DND-41 (cell line): ENCODE results near the gene MND1.

ENCODE experiments used
- ATAC-seq: fragments of 200-7000 bp; cut with Tn5 transposase; 3 replicates; pipeline ENCODE4 v1.9.1; 2021; ENCODE audit warnings: low read depth; ENCODE audit not compliant: insufficient read depth
- DNase-seq: peaks from one replicate; pipeline ENCODE4 v3.0.0-alpha.2; 2020
- H2AFZ ChIP-seq: 2 replicates; pipeline ENCODE4 v1.6.0; 2012; ENCODE audit warnings: low read depth, low read length
- H3K27ac ChIP-seq: 2 replicates; pipeline ENCODE4 v1.5.1; 2012; ENCODE audit warnings: low read length, inconsistent platforms
- H3K27me3 ChIP-seq: fragments of 200-600 bp; sonication (generic); 2 replicates; pipeline ENCODE4 v1.6.0; 2012; ENCODE audit warnings: low read length, mild to moderate bottlenecking, inconsistent platforms; ENCODE audit not compliant: insufficient read depth, poor library complexity
- H3K36me3 ChIP-seq: 2 replicates; pipeline ENCODE4 v1.5.1; 2012; ENCODE audit warnings: low read length, inconsistent platforms; ENCODE audit not compliant: insufficient read depth
- H3K4me1 ChIP-seq: 2 replicates; pipeline ENCODE4 v1.5.1; 2012; ENCODE audit warnings: mild to moderate bottlenecking, low read length; ENCODE audit not compliant: insufficient read depth
- H3K4me2 ChIP-seq: 2 replicates; pipeline ENCODE4 v1.6.0; 2012; ENCODE audit warnings: mild to moderate bottlenecking, moderate library complexity, low read length, inconsistent platforms; ENCODE audit not compliant: insufficient read depth
- H3K4me3 ChIP-seq, 2 experiments: fragments of 200-600 bp in 1 of 2; shearing (Covaris generic) in 1 of 2; 2 replicates each; pipeline ENCODE4 v1.5.1; 2012 to 2016; ENCODE audit warnings: inconsistent platforms in 2 of 2, low read length in 2 of 2, mild to moderate bottlenecking in 2 of 2, low read depth in 1 of 2, moderate library complexity in 1 of 2
- H3K79me2 ChIP-seq: 2 replicates; pipeline ENCODE4 v1.6.0; 2012; ENCODE audit warnings: low read length, inconsistent platforms; ENCODE audit not compliant: insufficient read depth
- H3K9ac ChIP-seq: 2 replicates; pipeline ENCODE4 v1.6.0; 2012; ENCODE audit warnings: low read depth, mild to moderate bottlenecking, inconsistent platforms, low read length, moderate library complexity
- H3K9me3 ChIP-seq: 2 replicates; pipeline ENCODE4 v1.5.1; 2012; ENCODE audit warnings: low read length, moderate library complexity, mild to moderate bottlenecking, inconsistent platforms; ENCODE audit not compliant: insufficient read depth, severe bottlenecking
- H4K20me1 ChIP-seq: 2 replicates; pipeline ENCODE4 v1.6.0; 2012; ENCODE audit warnings: low read length; ENCODE audit not compliant: insufficient read depth
- EZH2 ChIP-seq: IDR thresholded peaks from 3 replicates; pipeline ENCODE4 v1.6.1; 2012; ENCODE audit warnings: borderline replicate concordance, low read depth, mild to moderate bottlenecking, moderate library complexity, low read length, inconsistent platforms; ENCODE audit not compliant: severe bottlenecking
- TF ChIP-seq, protein P1 (sequence below): IDR thresholded peaks from 2 replicates; pipeline ENCODE4 v1.5.1; 2012; ENCODE audit warnings: borderline replicate concordance, low read length, moderate library complexity, mild to moderate bottlenecking; ENCODE audit not compliant: poor library complexity, severe bottlenecking; ENCODE audit errors: extremely low read depth

Gene MND1

DNA sequence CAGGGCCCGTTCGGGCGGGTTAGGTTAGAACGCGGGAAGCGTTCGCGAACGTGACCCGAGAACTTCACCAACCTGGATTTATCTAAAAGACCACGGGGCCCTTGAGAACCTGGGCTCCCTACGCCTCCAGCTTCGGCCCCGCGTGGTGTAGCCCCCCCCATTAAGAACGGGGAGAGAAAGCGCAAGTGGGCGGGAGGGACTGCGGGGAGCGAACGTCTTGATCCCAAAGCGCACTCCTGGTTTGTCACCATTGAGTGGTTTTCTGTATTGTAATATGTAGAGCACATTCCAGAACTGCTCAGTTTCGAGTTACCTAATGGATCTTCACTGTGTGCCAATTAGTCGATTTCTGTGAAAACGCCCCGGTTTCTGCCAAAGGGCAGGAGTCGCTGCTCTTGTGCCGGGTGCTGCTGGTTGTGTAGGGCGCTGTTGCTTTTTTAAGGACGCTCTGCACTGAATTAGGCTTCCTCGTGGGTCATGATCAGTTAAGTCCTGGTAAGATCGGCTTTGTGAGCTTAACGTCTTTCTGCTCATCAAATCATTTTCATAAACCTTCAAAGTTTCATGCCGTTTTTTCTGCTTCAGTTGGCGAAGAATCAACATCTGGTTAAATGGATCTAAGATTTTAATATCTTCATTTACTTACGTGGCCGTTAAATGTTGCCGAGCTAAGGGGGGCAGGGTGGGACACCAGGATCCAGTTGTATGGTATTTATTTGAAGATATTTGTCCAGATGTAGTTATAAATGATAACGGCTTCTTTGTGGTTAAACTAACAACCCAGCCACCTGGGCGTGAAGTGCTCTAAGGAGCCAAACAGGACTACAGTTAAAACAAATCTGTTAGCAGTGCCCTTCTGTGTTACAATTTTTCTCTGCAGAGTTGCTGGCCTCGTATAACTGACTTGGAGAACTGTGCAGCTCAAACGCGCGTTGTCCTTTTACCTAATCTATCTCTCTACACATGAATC, 809 bp downstream of the MND1 start:
- peaks cover 10% of the 10 kb centered on the region for H3K36me3 ChIP-seq
- H2AFZ ChIP-seq: peak overlapping the region; percentile 24
- peak overlapping the region; percentile 99 for H3K9ac ChIP-seq
- H3K27me3 ChIP-seq: no peaks in the 10 kb centered on the region
- no peaks in the 10 kb centered on the region for H3K9me3 ChIP-seq
- TF ChIP-seq, protein P1, sequence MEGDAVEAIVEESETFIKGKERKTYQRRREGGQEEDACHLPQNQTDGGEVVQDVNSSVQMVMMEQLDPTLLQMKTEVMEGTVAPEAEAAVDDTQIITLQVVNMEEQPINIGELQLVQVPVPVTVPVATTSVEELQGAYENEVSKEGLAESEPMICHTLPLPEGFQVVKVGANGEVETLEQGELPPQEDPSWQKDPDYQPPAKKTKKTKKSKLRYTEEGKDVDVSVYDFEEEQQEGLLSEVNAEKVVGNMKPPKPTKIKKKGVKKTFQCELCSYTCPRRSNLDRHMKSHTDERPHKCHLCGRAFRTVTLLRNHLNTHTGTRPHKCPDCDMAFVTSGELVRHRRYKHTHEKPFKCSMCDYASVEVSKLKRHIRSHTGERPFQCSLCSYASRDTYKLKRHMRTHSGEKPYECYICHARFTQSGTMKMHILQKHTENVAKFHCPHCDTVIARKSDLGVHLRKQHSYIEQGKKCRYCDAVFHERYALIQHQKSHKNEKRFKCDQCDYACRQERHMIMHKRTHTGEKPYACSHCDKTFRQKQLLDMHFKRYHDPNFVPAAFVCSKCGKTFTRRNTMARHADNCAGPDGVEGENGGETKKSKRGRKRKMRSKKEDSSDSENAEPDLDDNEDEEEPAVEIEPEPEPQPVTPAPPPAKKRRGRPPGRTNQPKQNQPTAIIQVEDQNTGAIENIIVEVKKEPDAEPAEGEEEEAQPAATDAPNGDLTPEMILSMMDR: peak; percentile 22
- TF ChIP-seq EZH2: no peak
- H3K4me1 ChIP-seq: peaks cover 85% of the 10 kb centered on the region
- no peaks in the 10 kb centered on the region for H4K20me1 ChIP-seq
- ATAC-seq: peak; percentile 64
- peak; percentile 89 for DNase-seq
- peaks cover 93% of the 10 kb centered on the region for H3K79me2 ChIP-seq
- peak overlapping the region; percentile 100 for H3K27ac ChIP-seq
- H3K4me3 ChIP-seq: peak overlapping the region; percentile 50 to 59
- H3K4me2 ChIP-seq: peak overlapping the region; percentile 70

DNA sequence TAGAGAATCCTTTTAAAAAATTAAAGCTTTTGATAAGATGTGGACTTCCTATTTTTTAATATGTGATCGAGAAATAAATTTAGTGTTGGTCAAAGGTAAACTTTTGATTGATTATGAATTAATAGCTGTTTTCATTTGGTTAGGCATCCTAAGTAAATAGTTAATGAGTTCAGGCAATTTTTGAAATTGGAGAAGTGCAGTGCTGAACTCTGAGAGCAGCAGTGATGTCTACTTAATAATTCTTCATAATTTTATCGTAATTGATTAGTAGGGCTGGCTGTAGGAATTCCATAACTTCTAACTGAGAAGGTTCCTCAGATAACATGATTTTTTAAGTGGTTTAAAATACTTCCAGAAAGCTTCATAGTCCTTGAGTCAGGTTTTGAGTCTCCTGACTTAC, 1.5 kb downstream of the MND1 start:
- ATAC-seq (no peak), DNase-seq (no peak)
- peak overlapping the region; percentile 10 to 59; a peak in 3 of 4 replicates for H3K4me3 ChIP-seq
- peak overlapping the region; percentile 99 for H3K9ac ChIP-seq
- TF ChIP-seq, protein P1: no peak
- no peak for TF ChIP-seq EZH2
- peaks cover 18% of the 10 kb centered on the region for H3K36me3 ChIP-seq
- H3K27me3 ChIP-seq: no peaks in the 10 kb centered on the region
- H3K9me3 ChIP-seq: no peaks in the 10 kb centered on the region
- H3K79me2 ChIP-seq: peaks cover 93% of the 10 kb centered on the region
- H2AFZ ChIP-seq: no peak overlapping the region
- peak overlapping the region; percentile 100 for H3K27ac ChIP-seq
- H4K20me1 ChIP-seq: no peaks in the 10 kb centered on the region
- peaks cover 85% of the 10 kb centered on the region for H3K4me1 ChIP-seq
- H3K4me2 ChIP-seq: peak overlapping the region; percentile 70

DNA sequence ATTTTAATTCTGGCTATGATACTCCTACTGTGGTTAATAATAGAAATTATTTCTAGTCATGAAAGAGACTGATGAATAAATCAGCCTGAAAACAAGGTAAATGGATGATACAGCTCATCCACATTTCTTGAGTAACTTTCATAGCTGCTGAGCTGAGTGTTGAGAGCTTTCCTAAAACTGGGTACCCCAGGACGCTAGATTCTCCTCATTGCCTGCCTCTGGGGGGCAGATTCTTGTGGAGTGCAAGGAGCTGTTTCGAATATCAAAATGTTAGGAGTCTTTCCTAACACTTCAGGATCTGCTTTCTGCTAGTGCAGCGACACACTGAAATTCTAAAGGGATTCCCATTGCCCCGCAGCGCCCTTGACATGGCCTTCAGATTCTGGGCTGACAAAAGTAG, 2.1 kb downstream of the MND1 start:
- peak overlapping the region; percentile 100 for H3K27ac ChIP-seq
- DNase-seq: peak; percentile 63
- H2AFZ ChIP-seq: no peak overlapping the region
- TF ChIP-seq EZH2: no peak
- TF ChIP-seq, protein P1: peak; percentile 61
- H3K9ac ChIP-seq: peak overlapping the region; percentile 99
- no peaks in the 10 kb centered on the region for H3K9me3 ChIP-seq
- H3K4me3 ChIP-seq: peak overlapping the region; percentile 10 to 59; a peak in 3 of 4 replicates
- H4K20me1 ChIP-seq: no peaks in the 10 kb centered on the region
- ATAC-seq: no peak
- peaks cover 23% of the 10 kb centered on the region for H3K36me3 ChIP-seq
- peak overlapping the region; percentile 70 for H3K4me2 ChIP-seq
- H3K4me1 ChIP-seq: peaks cover 85% of the 10 kb centered on the region
- H3K27me3 ChIP-seq: no peaks in the 10 kb centered on the region
- peaks cover 93% of the 10 kb centered on the region for H3K79me2 ChIP-seq
